Natural killer cell treated with Interleukin-12 subunit alpha and Interleukin-12 subunit beta and Interleukin-15 and Interleukin-18, amount 100 ng/mL, for 72 hours (primary cell): ENCODE results near the gene GFM2. TPM values are rescaled to one million over a fixed set of nuclear protein-coding genes. Genes with fewer than 3 reads are reported as not detected.
"Not testable (repeated sequence)": the region's sequence is repeated elsewhere in the genome, so short reads cannot be mapped to it uniquely, and the experiment has no call there.

Experiments used
- ATAC-seq, 2 donors: fragments of 150-1000 bp; cut with Tn5 transposase in 1 of 2; sonication (Bioruptor Pico), chemical (Tn5 transposase) in 1 of 2; 2 replicates each; pipeline ENCODE4 v1.10.0; 2021
- DNase-seq: peaks from one replicate; pipeline ENCODE4 v3.0.0; 2022; ENCODE audit warnings: low spot score
- H3K27ac Mint-ChIP-seq, 2 donors: 1 replicate in 1 of 2; 2 replicates in 1 of 2; pipeline ENCODE4 v1.8.0; 2022; ENCODE audit warnings: mixed read lengths in 2 of 2, mild to moderate bottlenecking in 1 of 2, moderate library complexity in 1 of 2
- H3K27me3 Mint-ChIP-seq, 2 donors: 1 replicate in 1 of 2; 2 replicates in 1 of 2; pipeline ENCODE4 v1.8.0; 2022; ENCODE audit warnings: mixed read lengths in 2 of 2
- H3K36me3 Mint-ChIP-seq: one replicate; pipeline ENCODE4 v1.8.0; 2022; ENCODE audit warnings: mixed read lengths
- H3K4me1 Mint-ChIP-seq, 2 donors: 1 replicate in 1 of 2; 2 replicates in 1 of 2; pipeline ENCODE4 v1.8.0; 2022; ENCODE audit warnings: low read depth in 2 of 2, mixed read lengths in 2 of 2, mild to moderate bottlenecking in 1 of 2
- H3K4me3 Mint-ChIP-seq: one replicate; pipeline ENCODE4 v1.8.0; 2022; ENCODE audit warnings: mixed read lengths
- H3K9me3 Mint-ChIP-seq: 2 replicates; pipeline ENCODE4 v1.8.0; 2022; ENCODE audit warnings: mixed read lengths
- total RNA-seq, 2 donors: library from RNA; stranded (reverse); gene quantifications; one replicate each; pipeline ENCODE4 v1.2.3, GENCODE V29; 2022

Gene GFM2
- total RNA-seq, 2 donors from 2014 or later = 25.9 to 33.2 TPM

DNA sequence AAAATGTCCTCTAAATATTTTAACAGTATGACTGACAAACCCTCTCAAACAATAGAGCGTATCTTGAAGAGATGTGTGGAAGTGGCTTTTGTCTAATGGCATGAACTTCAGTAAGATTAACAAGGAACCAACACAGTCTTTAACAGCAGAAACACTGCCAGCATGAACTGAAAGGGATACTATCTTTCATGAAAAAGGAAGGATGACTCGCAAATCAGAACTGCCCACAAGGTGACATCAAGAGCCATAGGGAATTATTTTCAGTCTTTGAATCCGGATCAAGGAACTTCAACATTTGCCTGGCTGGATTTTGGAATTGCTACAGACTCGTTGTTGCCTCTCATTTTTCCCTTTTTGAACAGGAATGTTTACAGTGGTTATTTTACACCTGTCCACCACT is 87.0 kb downstream of the GFM2 start:
- no peaks in the 10 kb centered on the region for H3K36me3 Mint-ChIP-seq
- no peak overlapping the region for H3K27ac Mint-ChIP-seq
- no peak for DNase-seq
- H3K27me3 Mint-ChIP-seq = peaks cover 17 to 42% of the 10 kb centered on the region in 2 donors
- no peaks in the 10 kb centered on the region for H3K4me1 Mint-ChIP-seq
- no peak for ATAC-seq
- no peak overlapping the region for H3K4me3 Mint-ChIP-seq
- no peaks in the 10 kb centered on the region for H3K9me3 Mint-ChIP-seq

DNA sequence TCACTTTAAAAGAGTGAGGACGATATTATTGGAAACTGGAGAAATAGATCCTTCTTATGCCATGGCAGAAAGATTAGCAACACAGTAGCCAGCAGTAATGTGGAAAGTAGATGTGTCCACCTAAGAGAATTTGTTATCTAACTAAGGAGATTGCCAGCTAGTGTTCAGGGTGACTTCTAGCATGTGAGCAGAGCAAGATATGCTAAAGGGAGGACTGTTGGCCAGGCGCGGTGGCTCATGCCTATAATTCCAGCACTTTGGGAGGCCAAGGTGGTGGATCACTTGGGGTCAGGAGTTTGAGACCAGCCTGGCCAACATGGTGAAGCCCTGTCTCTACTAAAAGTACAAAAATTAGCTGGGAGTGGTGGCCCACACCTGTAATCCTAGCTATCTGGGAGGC is 87.6 kb downstream of the GFM2 start:
- H3K27me3 Mint-ChIP-seq = peaks cover 17 to 45% of the 10 kb centered on the region in 2 donors
- not testable (repeated sequence) for DNase-seq, H3K27ac Mint-ChIP-seq, H3K9me3 Mint-ChIP-seq, H3K4me1 Mint-ChIP-seq, ATAC-seq, H3K4me3 Mint-ChIP-seq, H3K36me3 Mint-ChIP-seq

DNA sequence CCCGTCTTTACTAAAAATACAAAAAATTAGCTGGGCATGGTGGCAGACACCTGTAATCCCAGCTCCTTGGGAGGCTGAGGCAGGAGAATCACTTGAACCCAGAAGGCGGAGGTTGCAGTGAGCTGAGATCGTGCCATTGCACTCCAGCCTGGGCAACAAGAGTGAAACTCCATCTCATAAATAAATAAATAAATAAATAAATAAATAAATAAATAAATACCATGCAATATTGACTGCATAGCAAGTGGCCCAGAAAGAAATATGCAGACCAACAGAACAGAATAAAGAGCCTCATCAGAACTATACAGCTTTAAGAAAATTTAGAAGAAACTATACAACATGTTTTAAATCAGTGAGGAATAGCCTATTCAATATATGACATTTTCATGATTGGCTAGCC is 88.8 kb downstream of the GFM2 start:
- not testable (repeated sequence) for DNase-seq, H3K9me3 Mint-ChIP-seq, H3K36me3 Mint-ChIP-seq, H3K4me1 Mint-ChIP-seq, H3K27ac Mint-ChIP-seq, ATAC-seq, H3K4me3 Mint-ChIP-seq
- H3K27me3 Mint-ChIP-seq = peaks cover 22 to 51% of the 10 kb centered on the region in 2 donors

DNA sequence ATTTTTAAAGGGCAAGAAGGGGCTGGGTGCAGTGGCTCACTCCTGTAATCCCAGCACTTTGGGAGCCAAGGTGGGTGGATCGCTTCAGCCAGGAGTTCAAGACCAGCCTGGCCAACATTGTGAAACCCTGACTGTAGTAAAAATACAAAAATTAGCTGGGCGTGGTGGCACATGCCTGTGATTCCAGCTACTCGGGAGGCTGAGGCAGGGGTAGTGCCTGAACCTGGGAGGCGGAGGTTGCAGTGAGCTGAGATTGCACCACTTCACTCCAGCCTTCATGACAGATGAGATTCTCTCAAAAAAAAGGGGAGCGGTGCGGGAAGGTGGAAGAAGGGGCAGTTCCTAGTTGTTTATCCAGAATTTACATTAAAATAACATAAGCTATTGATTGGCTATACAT is 90.5 kb downstream of the GFM2 start:
- H3K27me3 Mint-ChIP-seq = peaks cover 31 to 56% of the 10 kb centered on the region in 2 donors
- not testable (repeated sequence) for DNase-seq, H3K36me3 Mint-ChIP-seq, ATAC-seq, H3K9me3 Mint-ChIP-seq, H3K27ac Mint-ChIP-seq, H3K4me1 Mint-ChIP-seq, H3K4me3 Mint-ChIP-seq

- H3K4me1 Mint-ChIP-seq = no peaks in the 10 kb centered on the region
- H3K36me3 Mint-ChIP-seq = no peaks in the 10 kb centered on the region
- H3K9me3 Mint-ChIP-seq = no peaks in the 10 kb centered on the region
- DNase-seq (no peak), ATAC-seq (no peak)
- H3K27me3 Mint-ChIP-seq = peaks cover 18 to 29% of the 10 kb centered on the region in 2 donors
- H3K4me3 Mint-ChIP-seq = no peak overlapping the region
- H3K27ac Mint-ChIP-seq = no peak overlapping the region
Observed at GRCh38 chr5:74673011-74673790, 93.7 kb downstream of the GFM2 start.

GRCh38 chr5:74672215-74672877 is 94.6 kb downstream of the GFM2 start:
- no peak overlapping the region for H3K27ac Mint-ChIP-seq
- H3K4me3 Mint-ChIP-seq = no peak overlapping the region
- peaks cover 18 to 29% of the 10 kb centered on the region in 2 donors for H3K27me3 Mint-ChIP-seq
- ATAC-seq (no peak), DNase-seq (no peak)
- no peaks in the 10 kb centered on the region for H3K4me1 Mint-ChIP-seq
- H3K36me3 Mint-ChIP-seq = no peaks in the 10 kb centered on the region
- H3K9me3 Mint-ChIP-seq = no peaks in the 10 kb centered on the region

Other genes starting within 250 kb of the GFM2 start
- 1 to 10 TPM; 6.3 to 6.9 TPM for gene ENC1, start 126.4 kb downstream of the GFM2 start, total RNA-seq
- gene HEXB, start 81.9 kb downstream of the GFM2 start, total RNA-seq = 10 to 100 TPM; 49.7 to 52.8 TPM
- gene NSA2, start 132 bp upstream of the GFM2 start, total RNA-seq = 10 to 100 TPM; 45.5 to 70.0 TPM
- 10 to 100 TPM in 1 of 2 donors, 1 to 10 TPM in 1; 7.9 to 13.4 TPM for gene FAM169A, start 99.3 kb upstream of the GFM2 start, total RNA-seq